Keratinocyte (primary cell): ENCODE measurements around the gene S100PBP.

Experiments
- EZH2 ChIP-seq: IDR thresholded peaks from one replicate; pipeline ENCODE4 v1.6.1; 2012; ENCODE audit warnings: inconsistent platforms, mild to moderate bottlenecking, low read length, moderate library complexity
- TF ChIP-seq, protein P1 (sequence below), 3 experiments: IDR thresholded peaks in 1 of 3; conservative IDR thresholded peaks in 1 of 3; optimal IDR thresholded peaks in 1 of 3; 2 replicates in 2 of 3; 3 replicates in 1 of 3; pipeline versions ENCODE3 to v1.5.1; 2011; ENCODE audit warnings: low read length in 3 of 3, mild to moderate bottlenecking in 3 of 3, moderate library complexity in 2 of 3, control low read depth in 1 of 3, inconsistent platforms in 1 of 3; ENCODE audit not compliant: insufficient read depth in 2 of 3; ENCODE audit errors: extremely low read depth in 1 of 3

DNA sequence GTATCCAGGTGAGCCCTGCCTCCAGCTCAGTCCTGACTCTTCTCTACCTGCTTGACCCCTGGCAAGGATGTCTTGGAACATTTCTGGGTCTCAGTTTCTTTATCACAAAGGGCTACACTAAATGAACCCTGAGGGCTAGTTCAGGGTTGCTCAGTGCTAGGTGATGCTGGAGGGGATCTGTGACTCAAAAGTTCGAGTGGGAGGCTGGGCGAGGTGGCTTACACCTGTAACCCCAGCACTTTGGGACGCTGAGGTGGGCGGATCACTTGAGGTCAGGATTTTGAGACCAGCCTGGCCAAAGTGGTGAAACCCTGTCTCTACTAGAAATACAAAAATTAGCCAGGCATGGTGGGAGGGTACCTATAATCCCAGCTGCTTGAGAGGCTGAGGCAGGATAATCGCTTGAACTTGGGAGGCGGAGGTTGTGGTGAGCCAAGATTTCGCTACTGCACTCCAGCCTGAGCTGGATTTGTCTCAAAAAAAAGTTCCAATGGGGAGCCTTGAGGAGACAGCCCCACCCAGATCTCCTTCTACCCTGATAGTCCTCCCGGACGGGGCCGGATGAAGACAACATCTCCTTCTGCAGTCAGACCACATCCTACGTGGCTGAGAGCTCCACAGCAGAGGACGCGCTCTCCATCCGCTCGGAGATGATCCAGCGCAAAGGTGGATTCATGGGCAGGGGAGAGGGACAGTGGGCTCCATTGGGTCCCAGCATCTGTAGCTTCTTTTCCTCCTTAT lies 49.2 kb upstream of the S100PBP start:
- TF ChIP-seq, protein P1, sequence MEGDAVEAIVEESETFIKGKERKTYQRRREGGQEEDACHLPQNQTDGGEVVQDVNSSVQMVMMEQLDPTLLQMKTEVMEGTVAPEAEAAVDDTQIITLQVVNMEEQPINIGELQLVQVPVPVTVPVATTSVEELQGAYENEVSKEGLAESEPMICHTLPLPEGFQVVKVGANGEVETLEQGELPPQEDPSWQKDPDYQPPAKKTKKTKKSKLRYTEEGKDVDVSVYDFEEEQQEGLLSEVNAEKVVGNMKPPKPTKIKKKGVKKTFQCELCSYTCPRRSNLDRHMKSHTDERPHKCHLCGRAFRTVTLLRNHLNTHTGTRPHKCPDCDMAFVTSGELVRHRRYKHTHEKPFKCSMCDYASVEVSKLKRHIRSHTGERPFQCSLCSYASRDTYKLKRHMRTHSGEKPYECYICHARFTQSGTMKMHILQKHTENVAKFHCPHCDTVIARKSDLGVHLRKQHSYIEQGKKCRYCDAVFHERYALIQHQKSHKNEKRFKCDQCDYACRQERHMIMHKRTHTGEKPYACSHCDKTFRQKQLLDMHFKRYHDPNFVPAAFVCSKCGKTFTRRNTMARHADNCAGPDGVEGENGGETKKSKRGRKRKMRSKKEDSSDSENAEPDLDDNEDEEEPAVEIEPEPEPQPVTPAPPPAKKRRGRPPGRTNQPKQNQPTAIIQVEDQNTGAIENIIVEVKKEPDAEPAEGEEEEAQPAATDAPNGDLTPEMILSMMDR (optimal IDR thresholded peaks at IDR 0.05 in 1 of 3, IDR thresholded peaks at IDR 0.05 in 1 of 3, conservative IDR thresholded peaks at IDR 0.05 in 1 of 3; ENCODE audit: extremely low read depth in 1 of 3, insufficient read depth in 2 of 3, low read length in 3 of 3) = no peak
- TF ChIP-seq EZH2 = no peak
